ENCODE results near the gene MOK. TPM values are rescaled to one million over a fixed set of nuclear protein-coding genes. Genes with fewer than 3 reads are reported as not detected.

The MOK gene
- polyA plus RNA-seq, 4 donors, result 2.9 to 11.5 (median 4.7) TPM

DNA sequence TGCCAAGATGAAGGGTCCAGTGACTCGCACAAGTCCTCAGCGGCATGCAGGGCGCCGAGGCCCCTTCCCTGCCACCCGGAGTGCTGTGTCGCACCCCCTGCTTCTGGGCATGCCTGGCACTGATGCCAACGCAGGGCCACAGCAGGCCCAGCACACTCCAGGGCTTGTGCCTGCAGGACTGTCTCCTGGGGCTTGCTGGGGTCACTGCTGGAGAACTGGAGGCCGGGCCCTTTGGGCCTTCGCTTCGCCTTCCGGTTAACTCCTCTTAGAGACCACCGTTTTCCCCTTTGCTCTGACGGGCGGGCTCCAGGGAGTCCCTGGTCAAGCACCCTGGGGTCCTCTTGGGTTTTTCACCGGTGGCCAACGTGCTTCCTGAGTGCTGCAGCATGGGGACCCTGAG lies 85.6 kb downstream of the MOK start:
- Histone ChIP-seq H3K36me3 (ENCODE audit: control insufficient read depth in 3 of 3, insufficient read depth in 2 of 3, low read depth in 1 of 3, low read length in 3 of 3) (peaks cover 0 to 65% (median 8%) of the 10 kb centered on the region in 3 donors), H3K4me1 (ENCODE audit: control insufficient read depth in 3 of 3, insufficient read depth in 2 of 3, low read depth in 1 of 3, low read length in 2 of 3) (peaks cover 0 to 6% (median 0%) of the 10 kb centered on the region in 3 donors), H3K9me3 (ENCODE audit: control insufficient read depth in 2 of 2, insufficient read depth in 1 of 2, low read depth in 1 of 2, low read length in 1 of 2) (no peaks in the 10 kb centered on the region), H3K4me3 (ENCODE audit: low read depth in 1 of 3, low read length in 3 of 3) (no peak overlapping the region), H3K27ac (ENCODE audit: low read depth in 1 of 3, low read length in 2 of 3) (no peak overlapping the region), H3K27me3 (ENCODE audit: control insufficient read depth in 3 of 3, insufficient read depth in 3 of 3, low read length in 3 of 3) (no peaks in the 10 kb centered on the region)
- DNase-seq (no peak), FAIRE-seq (no peak)
- WGBS, 3 donors, result 95 to 96% (median 95%) methylated on average over 16 of the region's 16 CpGs

DNA sequence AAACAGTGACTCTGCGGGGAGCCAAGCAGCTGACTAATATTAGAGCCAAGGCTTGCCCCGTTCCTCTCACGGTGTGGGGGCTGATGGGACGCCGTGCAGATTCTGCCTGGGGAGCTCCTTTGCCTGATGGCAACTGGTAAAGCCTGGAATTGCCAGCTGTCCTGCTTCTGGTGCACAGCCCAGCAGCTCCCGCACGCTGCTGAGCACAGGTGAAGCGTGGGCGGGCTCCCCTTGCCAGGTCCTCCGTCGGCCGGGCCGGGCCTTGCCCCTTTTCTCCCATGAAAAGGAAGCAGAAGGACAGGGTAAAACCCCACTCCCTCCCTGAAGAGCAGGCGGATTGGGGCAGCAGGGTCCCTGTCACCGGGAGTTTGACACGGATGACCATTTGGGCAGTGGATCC lies 86.3 kb downstream of the MOK start:
- 89 to 95% (median 92%) methylated on average over 16 of the region's 16 CpGs for WGBS, 3 donors
- Histone ChIP-seq H3K4me3 (ENCODE audit: low read depth in 1 of 3, low read length in 3 of 3) (no peak overlapping the region), H3K27me3 (ENCODE audit: control insufficient read depth in 3 of 3, insufficient read depth in 3 of 3, low read length in 3 of 3) (no peaks in the 10 kb centered on the region), H3K27ac (ENCODE audit: low read depth in 1 of 3, low read length in 2 of 3) (no peak overlapping the region), H3K4me1 (ENCODE audit: control insufficient read depth in 3 of 3, insufficient read depth in 2 of 3, low read depth in 1 of 3, low read length in 2 of 3) (peaks cover 0 to 6% (median 0%) of the 10 kb centered on the region in 3 donors), H3K36me3 (ENCODE audit: control insufficient read depth in 3 of 3, insufficient read depth in 2 of 3, low read depth in 1 of 3, low read length in 3 of 3) (peaks cover 0 to 70% (median 6%) of the 10 kb centered on the region in 3 donors), H3K9me3 (ENCODE audit: control insufficient read depth in 2 of 2, insufficient read depth in 1 of 2, low read depth in 1 of 2, low read length in 1 of 2) (no peaks in the 10 kb centered on the region)
- FAIRE-seq (no peak), DNase-seq (no peak)

- 91 to 94% (median 93%) methylated on average over 14 of the region's 14 CpGs for WGBS, 3 donors
- Histone ChIP-seq H3K27me3 (ENCODE audit: control insufficient read depth in 3 of 3, insufficient read depth in 3 of 3, low read length in 3 of 3) (no peaks in the 10 kb centered on the region), H3K36me3 (ENCODE audit: control insufficient read depth in 3 of 3, insufficient read depth in 2 of 3, low read depth in 1 of 3, low read length in 3 of 3) (peaks cover 0 to 74% (median 6%) of the 10 kb centered on the region in 3 donors), H3K4me3 (ENCODE audit: low read depth in 1 of 3, low read length in 3 of 3) (no peak overlapping the region), H3K4me1 (ENCODE audit: control insufficient read depth in 3 of 3, insufficient read depth in 2 of 3, low read depth in 1 of 3, low read length in 2 of 3) (peaks cover 0 to 6% (median 0%) of the 10 kb centered on the region in 3 donors), H3K27ac (ENCODE audit: low read depth in 1 of 3, low read length in 2 of 3) (no peak overlapping the region), H3K9me3 (ENCODE audit: control insufficient read depth in 2 of 2, insufficient read depth in 1 of 2, low read depth in 1 of 2, low read length in 1 of 2) (no peaks in the 10 kb centered on the region)
- FAIRE-seq, result no peak
- DNase-seq, result no peak
These were observed 87.0 kb downstream of the MOK start for GRCh38 chr14:102217987-102218421.

- H3K36me3 ChIP-seq (ENCODE audit: control insufficient read depth in 3 of 3, insufficient read depth in 2 of 3, low read depth in 1 of 3, low read length in 3 of 3), result peaks cover 0 to 74% (median 6%) of the 10 kb centered on the region in 3 donors
- FAIRE-seq, result no peak
These were observed 87.6 kb downstream of the MOK start for GRCh38 chr14:102217399-102217798.

DNA sequence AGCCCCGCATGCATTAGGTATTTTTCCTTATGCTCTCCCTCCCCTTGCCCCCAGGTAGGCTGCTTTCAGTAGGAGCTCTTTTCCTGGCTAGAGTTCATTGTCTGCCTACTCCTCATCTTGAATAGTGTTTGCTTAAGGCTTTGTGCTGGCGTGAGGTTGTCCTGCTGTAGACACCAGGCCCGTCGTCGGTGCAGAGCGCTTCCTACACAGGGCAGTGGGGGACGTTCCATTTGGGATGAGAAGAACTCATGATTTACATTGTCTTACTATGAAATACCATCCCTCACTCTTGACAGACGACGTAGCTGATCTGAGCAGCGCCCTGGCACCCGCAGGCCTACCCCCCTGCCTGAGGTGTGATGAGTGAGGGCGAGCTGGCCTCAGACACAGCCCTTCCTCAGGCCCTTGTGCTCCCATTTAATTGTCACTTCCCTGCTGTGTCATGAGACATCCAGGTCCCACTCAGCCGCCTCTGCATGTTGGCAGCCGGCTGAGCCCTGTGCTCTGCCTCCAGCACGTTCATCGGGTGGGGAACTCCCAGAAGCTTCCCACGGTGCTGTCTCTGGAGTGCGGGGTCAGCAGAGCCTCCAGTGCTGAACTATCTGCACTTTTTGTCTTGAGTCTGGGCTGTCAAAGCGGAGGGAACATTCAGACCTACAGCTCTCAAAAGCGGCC lies 89.3 kb downstream of the MOK start:
- Histone ChIP-seq H3K9me3 (ENCODE audit: control insufficient read depth in 2 of 2, insufficient read depth in 1 of 2, low read depth in 1 of 2, low read length in 1 of 2) (no peaks in the 10 kb centered on the region), H3K27me3 (ENCODE audit: control insufficient read depth in 3 of 3, insufficient read depth in 3 of 3, low read length in 3 of 3) (no peaks in the 10 kb centered on the region), H3K4me1 (ENCODE audit: control insufficient read depth in 3 of 3, insufficient read depth in 2 of 3, low read depth in 1 of 3, low read length in 2 of 3) (no peaks in the 10 kb centered on the region), H3K36me3 (ENCODE audit: control insufficient read depth in 3 of 3, insufficient read depth in 2 of 3, low read depth in 1 of 3, low read length in 3 of 3) (peaks cover 0 to 75% (median 9%) of the 10 kb centered on the region in 3 donors), H3K4me3 (ENCODE audit: low read depth in 1 of 3, low read length in 3 of 3) (no peak overlapping the region), H3K27ac (ENCODE audit: low read depth in 1 of 3, low read length in 2 of 3) (no peak overlapping the region)
- 87 to 94% (median 92%) methylated on average over 20 of the region's 20 CpGs for WGBS, 3 donors
- FAIRE-seq (no peak), DNase-seq (no peak)

More at GRCh38 chr14:102217399-102217798, 87.6 kb downstream of the MOK start:
- H3K4me1 ChIP-seq (ENCODE audit: control insufficient read depth in 3 of 3, insufficient read depth in 2 of 3, low read depth in 1 of 3, low read length in 2 of 3), result peaks cover 0 to 6% (median 0%) of the 10 kb centered on the region in 3 donors
- 92 to 98% (median 96%) methylated on average over 10 of the region's 10 CpGs for WGBS, 3 donors
- no peaks in the 10 kb centered on the region for H3K9me3 ChIP-seq (ENCODE audit: control insufficient read depth in 2 of 2, insufficient read depth in 1 of 2, low read depth in 1 of 2, low read length in 1 of 2)
- no peak for DNase-seq
- H3K4me3 ChIP-seq (ENCODE audit: low read depth in 1 of 3, low read length in 3 of 3), result no peak overlapping the region
- no peak overlapping the region for H3K27ac ChIP-seq (ENCODE audit: low read depth in 1 of 3, low read length in 2 of 3)
- no peaks in the 10 kb centered on the region for H3K27me3 ChIP-seq (ENCODE audit: control insufficient read depth in 3 of 3, insufficient read depth in 3 of 3, low read length in 3 of 3)

DNA sequence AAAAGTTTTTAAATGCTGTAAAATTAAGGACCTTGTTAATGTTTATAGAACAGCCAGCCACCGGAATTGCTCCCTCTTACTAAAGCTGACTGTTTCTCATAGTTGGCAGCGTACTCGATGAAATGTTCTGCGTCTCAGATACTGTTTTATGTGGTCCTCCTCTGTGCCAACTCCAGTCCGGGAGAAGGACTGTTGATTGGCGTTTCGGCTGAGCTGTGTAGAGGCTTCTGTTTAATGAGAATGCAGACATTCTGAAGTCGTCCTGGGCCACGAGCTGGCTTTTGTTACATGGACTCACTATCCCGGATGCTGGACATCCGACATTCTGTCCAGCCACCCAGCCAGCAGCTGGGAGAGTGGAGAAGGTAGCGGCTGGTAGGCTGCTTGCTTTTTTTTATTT lies 89.9 kb downstream of the MOK start:
- FAIRE-seq, result no peak
- Histone ChIP-seq H3K4me3 (ENCODE audit: low read depth in 1 of 3, low read length in 3 of 3) (no peak overlapping the region), H3K27me3 (ENCODE audit: control insufficient read depth in 3 of 3, insufficient read depth in 3 of 3, low read length in 3 of 3) (no peaks in the 10 kb centered on the region), H3K9me3 (ENCODE audit: control insufficient read depth in 2 of 2, insufficient read depth in 1 of 2, low read depth in 1 of 2, low read length in 1 of 2) (no peaks in the 10 kb centered on the region), H3K27ac (ENCODE audit: low read depth in 1 of 3, low read length in 2 of 3) (no peak overlapping the region), H3K36me3 (ENCODE audit: control insufficient read depth in 3 of 3, insufficient read depth in 2 of 3, low read depth in 1 of 3, low read length in 3 of 3) (peaks cover 0 to 77% (median 10%) of the 10 kb centered on the region in 3 donors), H3K4me1 (ENCODE audit: control insufficient read depth in 3 of 3, insufficient read depth in 2 of 3, low read depth in 1 of 3, low read length in 2 of 3) (no peaks in the 10 kb centered on the region)
- DNase-seq, result peak in 1 of 2 donors; percentile 8
- 71 to 89% (median 87%) methylated on average over 12 of the region's 12 CpGs for WGBS, 3 donors

GRCh38 chr14:102213984-102214658 lies 90.8 kb downstream of the MOK start:
- peaks cover 0 to 72% (median 5%) of the 10 kb centered on the region in 3 donors for H3K36me3 ChIP-seq (ENCODE audit: control insufficient read depth in 3 of 3, insufficient read depth in 2 of 3, low read depth in 1 of 3, low read length in 3 of 3)
- no peak for FAIRE-seq

DNA sequence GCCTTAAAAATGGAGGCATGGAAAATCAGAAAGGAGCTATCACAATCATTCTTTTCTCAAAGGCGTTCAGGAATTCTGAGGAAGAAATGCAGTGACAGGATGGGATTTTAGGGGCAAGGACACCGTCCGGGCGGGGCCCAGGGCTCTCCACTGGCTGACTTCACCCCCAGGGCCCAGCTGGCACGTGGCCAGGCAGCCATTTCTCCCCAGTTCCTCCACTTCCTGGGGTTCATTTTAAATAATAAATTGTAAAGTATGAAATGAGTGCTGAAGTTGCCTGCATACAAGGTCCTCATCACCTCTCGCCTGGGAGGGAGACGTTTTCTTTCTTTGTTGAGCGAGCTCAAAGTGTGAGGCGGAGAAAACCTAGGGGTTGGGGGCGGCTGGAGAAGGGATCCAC lies 91.5 kb downstream of the MOK start:
- Histone ChIP-seq H3K9me3 (ENCODE audit: control insufficient read depth in 2 of 2, insufficient read depth in 1 of 2, low read depth in 1 of 2, low read length in 1 of 2) (no peaks in the 10 kb centered on the region), H3K27ac (ENCODE audit: low read depth in 1 of 3, low read length in 2 of 3) (no peak overlapping the region), H3K27me3 (ENCODE audit: control insufficient read depth in 3 of 3, insufficient read depth in 3 of 3, low read length in 3 of 3) (no peaks in the 10 kb centered on the region), H3K4me1 (ENCODE audit: control insufficient read depth in 3 of 3, insufficient read depth in 2 of 3, low read depth in 1 of 3, low read length in 2 of 3) (no peaks in the 10 kb centered on the region), H3K36me3 (ENCODE audit: control insufficient read depth in 3 of 3, insufficient read depth in 2 of 3, low read depth in 1 of 3, low read length in 3 of 3) (peaks cover 3 to 72% (median 5%) of the 10 kb centered on the region in 3 donors), H3K4me3 (ENCODE audit: low read depth in 1 of 3, low read length in 3 of 3) (no peak overlapping the region)
- DNase-seq (no peak), FAIRE-seq (no peak)
- WGBS, 3 donors, result 79 to 88% (median 87%) methylated on average over 10 of the region's 10 CpGs

More at GRCh38 chr14:102213984-102214658, 90.8 kb downstream of the MOK start:
- WGBS, 3 donors, result 90 to 92% (median 91%) methylated on average over 25 of the region's 25 CpGs
- Histone ChIP-seq H3K9me3 (ENCODE audit: control insufficient read depth in 2 of 2, insufficient read depth in 1 of 2, low read depth in 1 of 2, low read length in 1 of 2) (no peaks in the 10 kb centered on the region), H3K27me3 (ENCODE audit: control insufficient read depth in 3 of 3, insufficient read depth in 3 of 3, low read length in 3 of 3) (no peaks in the 10 kb centered on the region), H3K27ac (ENCODE audit: low read depth in 1 of 3, low read length in 2 of 3) (no peak overlapping the region), H3K4me1 (ENCODE audit: control insufficient read depth in 3 of 3, insufficient read depth in 2 of 3, low read depth in 1 of 3, low read length in 2 of 3) (no peaks in the 10 kb centered on the region), H3K4me3 (ENCODE audit: low read depth in 1 of 3, low read length in 3 of 3) (no peak overlapping the region)
- DNase-seq, result no peak
